Nasal cavity respiratory epithelium epithelial cell of viscerocranial mucosa (primary cell): ENCODE measurements around the gene TSC22D4. TPM values are rescaled to one million over a fixed set of nuclear protein-coding genes. Genes with fewer than 3 reads are reported as not detected.

Source experiments
- total RNA-seq: library from RNA; depleted of rRNA; stranded (reverse); fragments of >200 nt; gene quantifications from 2 replicates; pipeline ENCODE4 v1.2.3, GENCODE V29; 2014

Gene TSC22D4
- 12.0 and 22.6 TPM in 2 replicates for total RNA-seq

DNA sequence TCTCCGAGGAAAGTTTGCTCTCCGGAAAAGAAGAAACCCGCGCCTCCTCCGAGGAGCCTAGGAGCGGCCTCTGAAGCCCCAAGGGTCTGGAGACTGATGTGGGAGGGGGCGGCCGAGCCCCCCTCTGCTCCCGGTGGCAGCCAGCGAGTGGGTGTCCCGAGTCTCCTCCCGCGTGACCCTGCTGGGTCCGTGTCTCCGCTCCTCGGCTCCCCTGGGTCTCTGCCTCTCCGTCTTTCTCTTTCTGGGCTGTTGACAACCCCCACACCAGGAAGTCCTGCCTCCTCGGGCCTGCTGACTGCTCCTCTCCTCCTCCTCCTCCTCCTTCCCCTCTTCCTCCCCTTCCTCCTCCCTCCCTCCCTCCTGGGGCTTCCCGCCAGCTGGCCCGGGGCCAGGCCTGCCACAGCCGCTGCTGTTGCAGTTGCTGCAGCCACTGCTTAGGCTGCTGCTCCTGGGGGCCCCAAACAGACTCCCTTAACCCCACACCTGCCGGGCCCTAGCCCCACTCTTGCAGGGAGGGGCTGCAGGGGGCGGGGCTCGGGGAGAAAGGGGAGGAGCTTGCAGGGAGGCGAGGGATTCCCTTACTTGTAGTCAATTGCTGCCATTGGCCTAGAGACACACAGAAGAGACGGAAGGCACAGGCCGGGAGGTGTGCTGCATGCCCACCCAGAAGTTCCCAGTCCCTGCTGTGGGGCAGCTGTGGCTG is at the start of gene TSC22D4:
TSS of gene TSC22D4 (minus strand) at position 257 of the 703 bp plus-strand sequence. CDS start 1,176 bp downstream, outside the sequence.

DNA sequence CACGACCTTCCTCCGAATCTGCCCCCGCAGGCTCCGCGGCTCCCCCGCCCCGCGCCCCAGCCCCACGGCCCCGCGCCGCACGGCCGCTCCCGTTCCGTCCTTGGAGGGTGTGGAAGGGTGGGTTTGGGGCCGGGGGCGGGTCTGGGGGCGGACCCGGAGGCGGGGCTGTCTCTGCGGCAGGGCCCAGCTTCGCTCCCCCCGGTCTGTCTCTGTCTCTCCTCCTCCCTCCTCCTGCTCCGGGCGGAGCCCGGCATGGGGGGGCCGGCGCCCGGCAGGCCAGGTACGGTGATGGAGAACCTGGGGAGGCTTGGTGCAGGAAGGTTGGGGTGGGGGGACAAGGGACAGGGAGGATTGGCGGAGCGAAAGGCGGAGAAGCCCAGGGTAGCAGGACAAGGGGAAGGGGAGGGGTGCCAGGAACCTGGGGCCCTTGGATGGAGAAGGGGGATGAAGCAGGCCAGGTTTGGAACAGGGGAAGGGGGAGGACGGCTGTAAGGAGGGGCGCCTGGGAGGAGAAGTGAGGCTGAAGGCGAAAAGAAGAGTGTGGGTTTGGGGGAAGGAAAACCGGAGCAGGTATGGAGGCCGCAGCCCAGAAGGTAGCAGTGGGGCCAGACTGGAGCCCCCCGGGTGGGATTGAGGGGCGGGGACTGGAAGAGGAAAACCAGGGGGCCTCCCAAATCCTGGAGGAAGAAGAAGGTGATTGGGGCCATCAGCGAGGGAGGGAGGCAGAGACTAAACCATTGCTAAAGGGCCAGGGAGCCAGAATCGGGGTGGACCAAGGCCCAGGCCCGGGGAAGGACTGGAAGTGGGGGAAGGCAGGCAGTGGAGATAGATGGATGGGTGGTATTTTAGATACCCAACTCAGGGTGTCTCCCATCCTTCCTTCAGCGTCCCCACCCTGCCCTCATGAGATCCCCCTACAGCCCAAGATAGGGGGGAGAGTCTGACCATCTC is 5.0 kb upstream of the TSC22D4 start, which contains the start of gene NYAP1:
TSS of gene NYAP1 (plus strand) at position 206 of the 951 bp plus-strand sequence. CDS start 1,385 bp downstream, outside the sequence.

DNA sequence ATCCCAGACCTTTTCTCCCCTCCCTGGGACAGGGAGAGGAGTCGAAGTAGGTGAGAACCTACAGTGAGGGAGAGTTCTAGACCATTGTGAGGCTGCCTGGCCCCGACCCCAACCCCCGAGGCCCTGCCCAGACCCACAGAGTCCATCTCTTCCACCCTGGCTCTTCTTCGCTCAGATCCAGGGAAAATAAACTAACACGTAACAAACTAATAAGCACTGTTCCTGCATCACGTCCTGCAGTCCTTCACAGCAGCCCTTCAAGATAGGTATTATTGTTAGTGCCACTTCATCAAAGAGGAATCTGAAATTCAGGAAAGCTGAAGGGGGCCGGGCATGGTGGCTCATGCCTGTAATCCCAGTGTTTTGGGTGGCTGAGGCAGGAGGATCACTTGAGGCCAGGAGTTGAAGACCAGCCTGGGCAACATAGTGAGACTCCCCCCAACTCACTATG is 14.8 kb downstream of the TSC22D4 start, which contains the start of gene SPACDR:
TSS of gene SPACDR (minus strand) at position 51 of the 451 bp plus-strand sequence. CDS start 235 bp downstream, outside the sequence.

DNA sequence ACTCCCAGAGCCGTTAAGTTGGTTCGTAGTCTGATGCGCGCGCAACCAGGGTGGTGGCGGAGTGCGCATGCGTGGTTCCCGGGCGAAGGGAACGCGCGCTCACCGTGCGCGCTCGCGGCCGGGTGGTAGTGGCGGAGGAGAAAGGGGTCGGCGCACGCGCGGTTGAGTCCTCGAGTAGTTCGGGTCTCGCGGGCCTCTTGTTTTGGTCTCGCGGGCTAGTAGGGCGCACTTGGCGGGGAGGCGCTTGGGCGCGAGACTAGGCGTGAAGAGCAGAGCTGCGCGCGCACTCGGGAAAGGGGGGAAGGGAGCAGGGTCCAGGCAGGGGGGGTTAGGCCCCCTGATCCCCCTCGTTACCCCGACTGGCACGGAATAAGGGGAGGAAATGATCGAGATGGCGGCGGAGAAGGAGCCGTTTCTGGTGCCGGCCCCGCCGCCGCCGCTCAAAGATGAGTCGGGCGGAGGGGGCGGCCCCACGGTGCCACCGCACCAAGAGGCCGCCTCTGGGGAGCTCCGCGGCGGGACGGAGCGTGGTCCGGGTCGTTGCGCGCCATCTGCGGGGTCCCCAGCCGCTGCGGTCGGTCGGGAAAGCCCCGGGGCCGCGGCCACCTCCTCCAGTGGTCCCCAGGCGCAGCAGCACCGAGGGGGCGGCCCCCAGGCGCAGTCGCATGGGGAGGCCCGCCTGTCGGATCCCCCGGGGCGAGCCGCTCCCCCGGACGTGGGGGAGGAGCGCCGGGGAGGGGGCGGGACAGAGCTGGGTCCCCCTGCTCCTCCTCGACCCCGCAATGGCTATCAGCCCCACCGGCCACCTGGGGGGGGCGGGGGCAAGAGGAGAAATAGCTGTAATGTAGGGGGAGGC is 49.1 kb downstream of the TSC22D4 start, which contains the start of gene MEPCE:
TSS of gene MEPCE (plus strand) at position 195 of the 856 bp plus-strand sequence. CDS start at position 383, 188 bp downstream.

DNA sequence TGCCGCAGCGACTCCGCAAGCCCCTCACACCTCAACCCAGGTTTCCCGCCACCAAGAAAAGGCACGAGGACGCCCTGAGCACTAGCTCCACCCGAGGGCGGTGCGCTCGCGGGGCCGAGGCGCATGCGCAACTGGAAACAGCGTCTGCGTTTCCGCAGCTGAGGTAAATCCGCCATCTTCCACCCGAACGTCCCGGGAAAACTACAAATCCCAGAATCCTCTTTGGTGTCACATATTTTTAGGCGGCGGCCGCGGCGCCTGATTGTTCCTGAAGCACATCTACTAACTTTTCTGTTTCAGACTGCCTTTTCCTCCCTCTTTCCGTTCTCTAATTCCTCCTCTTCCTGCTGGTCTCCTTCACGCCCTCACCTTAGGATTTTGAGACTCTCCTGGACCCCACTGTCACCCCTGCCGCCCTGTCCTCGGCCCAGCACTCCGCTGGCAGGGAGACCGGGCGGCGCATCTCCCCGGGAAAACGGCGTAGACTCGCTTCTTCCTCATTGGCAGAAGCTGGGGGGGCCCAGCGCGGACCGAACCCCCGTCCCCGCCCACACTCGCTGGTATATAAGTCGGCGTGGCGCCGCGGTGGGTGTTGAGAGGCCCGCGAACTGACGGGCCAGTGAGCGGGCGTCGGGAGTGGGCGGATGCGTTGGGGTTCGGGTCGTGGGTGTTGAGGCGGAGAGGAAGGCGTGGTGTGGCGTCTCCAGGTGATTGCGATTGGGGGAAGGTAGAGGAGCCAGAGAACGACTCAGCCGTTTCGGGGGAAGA is 50.6 kb downstream of the TSC22D4 start, which contains the start of gene ZCWPW1:
TSS of gene ZCWPW1 (minus strand) at position 505 of the 768 bp plus-strand sequence. CDS start 8,054 bp downstream, outside the sequence.

Other genes starting within 250 kb of the TSC22D4 start
- not detected in 2 replicates for gene SPDYE3, start 171.5 kb downstream of the TSC22D4 start, total RNA-seq
- 2.7 and 9.3 TPM in 2 replicates for gene PILRB, start 121.1 kb downstream of the TSC22D4 start, total RNA-seq
- gene PILRA, start 105.7 kb downstream of the TSC22D4 start, total RNA-seq, result under 0.01 and 0.14 TPM in 2 replicates
- 3.3 and 5.5 TPM in 2 replicates for gene ZCWPW1, start 50.5 kb downstream of the TSC22D4 start, total RNA-seq
- 24.7 and 27.3 TPM in 2 replicates for gene MEPCE, start 49.4 kb downstream of the TSC22D4 start, total RNA-seq
- 13.9 and 33.2 TPM in 2 replicates for gene PPP1R35, start 42.7 kb downstream of the TSC22D4 start, total RNA-seq
- gene SPACDR, start 15.0 kb downstream of the TSC22D4 start, total RNA-seq, result 0.34 and 0.43 TPM in 2 replicates
- 0.34 and 0.64 TPM in 2 replicates for gene NYAP1, start 4.7 kb upstream of the TSC22D4 start, total RNA-seq
- 3.4 and 6.7 TPM in 2 replicates for gene AGFG2, start 60.0 kb upstream of the TSC22D4 start, total RNA-seq
- gene SAP25, start 94.7 kb upstream of the TSC22D4 start, total RNA-seq, result not detected in 2 replicates
- 5.1 and 8.5 TPM in 2 replicates for gene LRCH4, start 106.9 kb upstream of the TSC22D4 start, total RNA-seq
- gene FBXO24, start 107.1 kb upstream of the TSC22D4 start, total RNA-seq, result 0.21 and 0.34 TPM in 2 replicates
- 0.57 TPM in 1 of 2 replicates, not detected in the other for gene PCOLCE, start 123.1 kb upstream of the TSC22D4 start, total RNA-seq
- 1.0 and 3.1 TPM in 2 replicates for gene MOSPD3, start 133.3 kb upstream of the TSC22D4 start, total RNA-seq
- under 0.01 and 0.14 TPM in 2 replicates for gene TFR2, start 162.3 kb upstream of the TSC22D4 start, total RNA-seq
- not detected in 2 replicates for gene ACTL6B, start 177.2 kb upstream of the TSC22D4 start, total RNA-seq
- 82.7 and 130 TPM in 2 replicates for gene GNB2, start 194.5 kb upstream of the TSC22D4 start, total RNA-seq
- gene GIGYF1, start 215.0 kb upstream of the TSC22D4 start, total RNA-seq, result 10.3 and 16.4 TPM in 2 replicates
- 32.2 and 39.6 TPM in 2 replicates for gene POP7, start 226.9 kb upstream of the TSC22D4 start, total RNA-seq
- gene EPO, start 241.3 kb upstream of the TSC22D4 start, total RNA-seq, result not detected in 2 replicates